Measurements from ENCODE around the gene SLC4A11. TPM values are rescaled to one million over a fixed set of nuclear protein-coding genes. Genes with fewer than 3 reads are reported as not detected.

Gene SLC4A11
- polyA plus RNA-seq, 1 of the 3 experiments (the other 2 are of a cell fraction), result 2.7 TPM

DNA sequence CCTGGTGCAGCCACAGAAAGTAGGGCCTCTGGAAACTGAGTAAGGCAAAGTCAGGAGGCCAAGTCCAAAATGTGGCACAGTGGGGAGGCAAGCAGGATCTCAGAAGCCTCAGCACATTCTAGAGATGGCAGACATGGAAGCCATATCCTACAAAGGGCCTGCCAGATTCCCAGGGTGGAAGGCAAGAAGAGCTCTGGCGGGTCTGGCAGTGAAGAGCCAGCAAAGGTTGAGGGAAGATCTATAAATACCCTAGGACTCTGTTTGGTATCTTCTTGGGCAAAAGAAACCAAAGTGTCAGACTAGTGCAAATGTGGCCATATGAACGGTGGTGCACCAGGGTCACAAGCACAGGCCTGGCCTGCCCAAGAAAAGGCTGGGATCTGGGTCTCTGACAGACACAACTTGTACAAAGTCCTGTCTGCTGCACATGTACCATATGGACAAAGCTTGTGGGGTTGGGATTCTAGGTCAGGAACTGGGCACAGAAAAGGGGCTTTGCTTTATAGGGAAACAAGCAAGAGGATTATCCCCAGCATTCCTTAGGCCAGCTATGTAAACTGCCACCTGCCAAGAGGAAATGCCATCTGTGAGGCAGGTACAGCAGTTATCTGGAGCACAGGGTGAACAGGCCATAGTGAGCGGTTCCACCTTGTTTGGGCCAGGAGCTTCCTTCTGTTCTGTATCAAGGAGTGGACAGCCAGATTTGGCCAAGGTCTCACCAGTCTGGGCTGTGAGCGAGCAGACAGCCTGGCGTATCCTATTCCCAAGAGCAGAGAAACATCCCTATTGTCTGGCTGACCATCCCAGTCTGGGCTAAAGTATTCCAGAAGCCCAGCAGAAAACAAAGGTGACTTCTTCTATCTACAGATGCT, 36.3 kb upstream of the SLC4A11 start:
- H4K20me1 ChIP-seq (ENCODE audit: insufficient read depth), result no peaks in the 10 kb centered on the region
- 100% methylated on average over 4 of the region's 5 CpGs for WGBS (ENCODE audit: low lambda C conversion rate)
- H3K9me2 ChIP-seq, result no peaks in the 10 kb centered on the region
- TF ChIP-seq RXRA (IDR thresholded peaks at IDR 0.05; ENCODE audit: borderline replicate concordance, low read depth), result no peak
- no peak for TF ChIP-seq NFIC (IDR thresholded peaks at IDR 0.05; ENCODE audit: borderline replicate concordance)
- TF ChIP-seq ELF1 (IDR thresholded peaks at IDR 0.05), result no peak
- no peak for TF ChIP-seq USF2 (IDR thresholded peaks at IDR 0.05; ENCODE audit: borderline replicate concordance, low read depth, low read length)
- TF ChIP-seq POLR2AphosphoS5 (IDR thresholded peaks at IDR 0.05; ENCODE audit: low read depth, low read length), result no peak
- no peak for TF ChIP-seq MXI1 (IDR thresholded peaks at IDR 0.05; ENCODE audit: low read depth, low read length)
- no peak for TF ChIP-seq RAD21 (IDR thresholded peaks at IDR 0.05; ENCODE audit: low read length)
- no peak for TF ChIP-seq EP300 (IDR thresholded peaks at IDR 0.05; ENCODE audit: borderline replicate concordance in 1 of 2, low read depth in 1 of 2, low read length in 1 of 2)
- TF ChIP-seq, protein P1, sequence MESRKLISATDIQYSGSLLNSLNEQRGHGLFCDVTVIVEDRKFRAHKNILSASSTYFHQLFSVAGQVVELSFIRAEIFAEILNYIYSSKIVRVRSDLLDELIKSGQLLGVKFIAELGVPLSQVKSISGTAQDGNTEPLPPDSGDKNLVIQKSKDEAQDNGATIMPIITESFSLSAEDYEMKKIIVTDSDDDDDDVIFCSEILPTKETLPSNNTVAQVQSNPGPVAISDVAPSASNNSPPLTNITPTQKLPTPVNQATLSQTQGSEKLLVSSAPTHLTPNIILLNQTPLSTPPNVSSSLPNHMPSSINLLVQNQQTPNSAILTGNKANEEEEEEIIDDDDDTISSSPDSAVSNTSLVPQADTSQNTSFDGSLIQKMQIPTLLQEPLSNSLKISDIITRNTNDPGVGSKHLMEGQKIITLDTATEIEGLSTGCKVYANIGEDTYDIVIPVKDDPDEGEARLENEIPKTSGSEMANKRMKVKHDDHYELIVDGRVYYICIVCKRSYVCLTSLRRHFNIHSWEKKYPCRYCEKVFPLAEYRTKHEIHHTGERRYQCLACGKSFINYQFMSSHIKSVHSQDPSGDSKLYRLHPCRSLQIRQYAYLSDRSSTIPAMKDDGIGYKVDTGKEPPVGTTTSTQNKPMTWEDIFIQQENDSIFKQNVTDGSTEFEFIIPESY (IDR thresholded peaks at IDR 0.05; ENCODE audit: borderline replicate concordance, low read depth), result no peak
- TF ChIP-seq, protein P2, sequence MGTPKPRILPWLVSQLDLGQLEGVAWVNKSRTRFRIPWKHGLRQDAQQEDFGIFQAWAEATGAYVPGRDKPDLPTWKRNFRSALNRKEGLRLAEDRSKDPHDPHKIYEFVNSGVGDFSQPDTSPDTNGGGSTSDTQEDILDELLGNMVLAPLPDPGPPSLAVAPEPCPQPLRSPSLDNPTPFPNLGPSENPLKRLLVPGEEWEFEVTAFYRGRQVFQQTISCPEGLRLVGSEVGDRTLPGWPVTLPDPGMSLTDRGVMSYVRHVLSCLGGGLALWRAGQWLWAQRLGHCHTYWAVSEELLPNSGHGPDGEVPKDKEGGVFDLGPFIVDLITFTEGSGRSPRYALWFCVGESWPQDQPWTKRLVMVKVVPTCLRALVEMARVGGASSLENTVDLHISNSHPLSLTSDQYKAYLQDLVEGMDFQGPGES (IDR thresholded peaks at IDR 0.05; ENCODE audit: low read depth, low read length), result no peak
- no peak overlapping the region for H2AFZ ChIP-seq (ENCODE audit: low read depth)
- no peaks in the 10 kb centered on the region for H3K79me2 ChIP-seq (ENCODE audit: insufficient read depth)
- H3K27ac ChIP-seq (ENCODE audit: low read depth in 2 of 2, low read length in 1 of 2), result no peak overlapping the region
- H3F3A ChIP-seq (replicated peaks; ENCODE audit: insufficient read depth), result no peaks in the 10 kb centered on the region
- H3K4me1 ChIP-seq (ENCODE audit: control insufficient read depth in 1 of 2, insufficient read depth in 2 of 2, low read depth in 1 of 2, low read length in 1 of 2), result no peaks in the 10 kb centered on the region; a peak in 1 of 4 replicates
- H3K9me3 ChIP-seq, result no peaks in the 10 kb centered on the region
- no peak overlapping the region for H3K4me2 ChIP-seq
- no peak overlapping the region for H3K4me3 ChIP-seq (ENCODE audit: low read depth in 2 of 2, low read length in 1 of 2)
- peaks cover 45 to 48% of the 10 kb centered on the region in 2 experiments for H3K36me3 ChIP-seq (replicated peaks in 1 of 2; ENCODE audit: control insufficient read depth in 1 of 2, insufficient read depth in 2 of 2, low read length in 1 of 2)
- CTCF ChIA-PET, result interaction anchor here (0.7 to 5.3 kb wide), 4 partner anchors 11 to 57 kb away, joined by 3 to 28 read pairs (median 6); no protein-coding TSS in a partner anchor
- no peaks in the 10 kb centered on the region for H3K27me3 ChIP-seq (ENCODE audit: insufficient read depth)
- H3K9ac ChIP-seq, result no peak overlapping the region
- no peak for DNase-seq
- POLR2A ChIA-PET, result no interaction called here

DNA sequence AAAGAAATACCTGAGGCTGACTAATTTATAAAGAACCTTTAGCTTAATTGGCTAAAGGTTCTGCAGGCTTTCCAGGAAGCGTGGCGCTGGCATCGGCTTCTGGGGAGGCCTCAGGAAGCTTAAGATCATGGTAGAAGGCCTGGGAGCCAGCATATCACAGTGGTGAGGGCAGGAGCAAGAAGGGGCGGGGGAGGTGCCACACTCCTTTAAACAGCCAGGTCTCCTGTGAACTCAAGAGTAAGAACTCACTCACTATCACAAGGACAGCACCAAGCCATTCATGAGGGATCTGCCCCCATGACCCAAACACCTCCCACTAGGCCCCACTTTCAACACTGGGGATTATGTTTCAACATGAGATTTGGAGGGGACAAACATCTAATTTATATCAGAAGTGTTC, 34.4 kb upstream of the SLC4A11 start:
- Histone ChIP-seq H2AFZ (ENCODE audit: low read depth) (no peak overlapping the region), H3K27me3 (ENCODE audit: insufficient read depth) (no peaks in the 10 kb centered on the region), H3K27ac (ENCODE audit: low read depth in 2 of 2, low read length in 1 of 2) (no peak overlapping the region), H3K4me3 (ENCODE audit: low read depth in 2 of 2, low read length in 1 of 2) (no peak overlapping the region), H3K9me3 (no peaks in the 10 kb centered on the region), H3K4me2 (no peak overlapping the region), H3K4me1 (ENCODE audit: control insufficient read depth in 1 of 2, insufficient read depth in 2 of 2, low read depth in 1 of 2, low read length in 1 of 2) (no peaks in the 10 kb centered on the region; a peak in 1 of 4 replicates), H3K79me2 (ENCODE audit: insufficient read depth) (no peaks in the 10 kb centered on the region), H3K9ac (no peak overlapping the region), H4K20me1 (ENCODE audit: insufficient read depth) (no peaks in the 10 kb centered on the region), H3K9me2 (no peaks in the 10 kb centered on the region), H3F3A (replicated peaks; ENCODE audit: insufficient read depth) (no peaks in the 10 kb centered on the region), H3K36me3 (replicated peaks in 1 of 2; ENCODE audit: control insufficient read depth in 1 of 2, insufficient read depth in 2 of 2, low read length in 1 of 2) (peaks cover 31 to 33% of the 10 kb centered on the region in 2 experiments)
- ChIA-PET CTCF (interaction anchor here (1.1 to 3.4 kb wide), 3 partner anchors 31 to 59 kb away, joined by 3 to 14 read pairs (median 4); no protein-coding TSS in a partner anchor), POLR2A (no interaction called here)
- 96% methylated on average over 4 of the region's 4 CpGs for WGBS (ENCODE audit: low lambda C conversion rate)
- DNase-seq, result no peak
- TF ChIP-seq, protein P1 (IDR thresholded peaks at IDR 0.05; ENCODE audit: borderline replicate concordance, low read depth), result no peak
- TF ChIP-seq POLR2AphosphoS5 (IDR thresholded peaks at IDR 0.05; ENCODE audit: low read depth, low read length), result no peak
- TF ChIP-seq GATA2 (CRISPR knock-in tag; IDR thresholded peaks at IDR 0.05), result no peak
- no peak for TF ChIP-seq EZH2phosphoT487 (IDR thresholded peaks at IDR 0.05; ENCODE audit: borderline replicate concordance, low read depth)
- no peak for TF ChIP-seq NRF1 (IDR thresholded peaks at IDR 0.05; ENCODE audit: low read depth, low read length)
- TF ChIP-seq, protein P2 (IDR thresholded peaks at IDR 0.05; ENCODE audit: low read depth, low read length), result no peak
- no peak for TF ChIP-seq EP300 (IDR thresholded peaks at IDR 0.05; ENCODE audit: borderline replicate concordance in 1 of 2, low read depth in 1 of 2, low read length in 1 of 2)
- TF ChIP-seq TCF12 (IDR thresholded peaks at IDR 0.05), result no peak
- TF ChIP-seq RFX5 (IDR thresholded peaks at IDR 0.05; ENCODE audit: low read length), result no peak
- TF ChIP-seq, protein P3, sequence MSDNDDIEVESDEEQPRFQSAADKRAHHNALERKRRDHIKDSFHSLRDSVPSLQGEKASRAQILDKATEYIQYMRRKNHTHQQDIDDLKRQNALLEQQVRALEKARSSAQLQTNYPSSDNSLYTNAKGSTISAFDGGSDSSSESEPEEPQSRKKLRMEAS (IDR thresholded peaks at IDR 0.05; ENCODE audit: low read depth), result no peak
- no peak for TF ChIP-seq TEAD4 (IDR thresholded peaks at IDR 0.05; ENCODE audit: borderline replicate concordance, insufficient read depth)
